Measurements from ENCODE around the gene KMT2B.

- no peak for TF ChIP-seq EP300 (IDR thresholded peaks at IDR 0.05)
- TF ChIP-seq CTCF (IDR thresholded peaks at IDR 0.05): no peak
- TF ChIP-seq POLR2A (IDR thresholded peaks at IDR 0.05; ENCODE audit: low read length): no peak
- TF ChIP-seq RNF2 (IDR thresholded peaks at IDR 0.05; ENCODE audit: borderline replicate concordance, low read depth): no peak
- no peak for TF ChIP-seq POLR2AphosphoS2 (conservative IDR thresholded peaks at IDR 0.05; ENCODE audit: low read length)
- no peak for TF ChIP-seq ESRRA (IDR thresholded peaks at IDR 0.05; ENCODE audit: borderline replicate concordance, low read length)
These were observed 1.8 kb downstream of the KMT2B start for GRCh38 chr19:35719402-35720162.

Measured in A549 (cell line).